Measurements from ENCODE around the gene ZNF48.
A peak's percentile ranks its signal among the peaks of the same experiment; 100 is the strongest.

ZNF48 gene

DNA sequence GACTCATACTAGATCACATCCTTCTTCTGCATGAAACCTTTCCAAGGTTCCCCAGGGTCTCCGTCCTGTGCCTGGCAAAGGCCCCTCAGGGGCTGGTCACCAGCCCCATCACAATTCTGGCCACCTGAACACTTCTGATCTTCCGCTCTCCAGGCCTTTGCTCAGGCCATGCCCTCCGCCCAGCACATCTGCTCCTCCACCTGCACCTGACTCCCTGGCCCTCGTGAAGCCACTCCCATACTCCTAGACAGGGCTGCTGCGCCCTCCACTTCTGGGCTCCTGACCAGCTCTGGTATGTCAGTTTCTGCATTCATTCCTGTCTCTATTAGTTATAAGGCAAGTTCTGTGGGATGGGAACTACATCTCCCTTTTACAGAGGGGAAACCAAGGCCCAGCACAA is 22.5 kb upstream of the ZNF48 start:
- no peak overlapping the region for H2BK120ac ChIP-seq (ENCODE audit: low read depth, low read length)
- no peak overlapping the region for H3K18ac ChIP-seq (ENCODE audit: low read length)
- no peak for DNase-seq
- H3K27ac ChIP-seq (ENCODE audit: low read depth, low read length), result no peak overlapping the region
- H3K79me2 ChIP-seq (ENCODE audit: control insufficient read depth, insufficient read depth, low read length), result peaks cover 19% of the 10 kb centered on the region
- peaks cover 19% of the 10 kb centered on the region for H3K4me1 ChIP-seq (ENCODE audit: control insufficient read depth, low read depth, low read length)
- H3K79me1 ChIP-seq (ENCODE audit: low read length), result peaks cover 16% of the 10 kb centered on the region
- no peak overlapping the region for H3K4me3 ChIP-seq (ENCODE audit: low read length)
- no CpG with 5 or more reads among the region's 5 CpGs for WGBS (ENCODE audit: extremely low coverage, insufficient coverage, low lambda C conversion rate)
- no peaks in the 10 kb centered on the region for H3K36me3 ChIP-seq (ENCODE audit: control insufficient read depth, insufficient read depth, low read length)
- no peak overlapping the region for H2BK5ac ChIP-seq (ENCODE audit: low read length)
- H3K4ac ChIP-seq (ENCODE audit: low read depth, low read length), result no peak overlapping the region
- H3K9ac ChIP-seq (ENCODE audit: low read length), result no peak overlapping the region
- no peak overlapping the region for H4K8ac ChIP-seq (ENCODE audit: low read depth, low read length)
- H2AK5ac ChIP-seq (ENCODE audit: low read length), result no peak overlapping the region
- no peak overlapping the region for H4K5ac ChIP-seq (ENCODE audit: low read length)
- H2BK15ac ChIP-seq (replicated peaks; ENCODE audit: low read depth), result no peak overlapping the region
- no peak overlapping the region for H3K4me2 ChIP-seq (ENCODE audit: low read length)
- no peak overlapping the region for H3K56ac ChIP-seq (ENCODE audit: low read length)
- no peak overlapping the region for H3K23ac ChIP-seq (ENCODE audit: low read length)
- H3K27me3 ChIP-seq (ENCODE audit: insufficient read depth, low read length, poor library complexity), result no peaks in the 10 kb centered on the region

DNA sequence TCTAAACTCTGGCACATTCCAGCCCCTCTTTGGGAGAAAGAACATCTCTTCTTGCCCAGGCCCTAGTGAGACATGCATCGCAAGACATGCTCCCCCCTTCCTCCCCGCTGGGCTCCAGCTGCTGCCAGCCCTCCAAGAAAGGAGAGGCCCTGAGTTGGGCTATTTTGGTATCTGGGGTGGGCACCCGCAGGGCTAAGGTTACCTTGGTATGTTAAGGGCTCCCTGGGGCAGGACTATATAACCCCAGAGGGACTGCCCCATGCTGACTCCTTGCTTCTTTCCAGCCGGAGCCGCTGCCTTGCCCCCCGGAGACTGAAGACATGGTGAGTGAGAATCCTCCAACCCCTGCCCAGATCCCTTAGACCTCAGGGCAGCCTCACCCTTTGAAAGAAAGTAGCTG is 20.7 kb upstream of the ZNF48 start, which contains the start of gene MYL11:
Gene MYL11, plus strand, starts transcription at position 265 of the 400 bp plus-strand sequence. Its CDS starts 56 bp downstream, at position 321.
- no CpG with 5 or more reads among the region's 6 CpGs for WGBS (ENCODE audit: extremely low coverage, insufficient coverage, low lambda C conversion rate)
- no peak within 1 kb of the TSS for H3K27ac ChIP-seq (ENCODE audit: low read depth, low read length)
- DNase-seq, result no peak

DNA sequence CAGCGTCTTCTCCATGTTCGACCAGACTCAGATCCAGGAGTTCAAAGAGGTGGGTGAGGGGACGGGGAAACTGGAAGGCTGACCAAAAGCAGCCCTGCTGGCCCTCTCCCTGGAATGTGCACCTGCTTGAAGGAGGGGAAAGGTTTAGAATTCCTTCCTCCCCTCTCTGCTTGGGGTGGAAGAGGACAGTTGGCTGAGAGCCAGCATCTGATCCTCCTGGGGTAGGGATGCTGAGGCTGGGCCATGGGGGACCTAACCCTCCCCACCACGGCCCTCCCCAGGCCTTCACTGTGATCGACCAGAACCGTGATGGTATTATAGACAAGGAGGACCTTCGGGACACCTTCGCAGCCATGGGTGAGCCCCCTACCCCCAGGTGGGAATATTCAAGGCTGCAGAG is 19.4 kb upstream of the ZNF48 start:
- no CpG with 5 or more reads among the region's 8 CpGs for WGBS (ENCODE audit: extremely low coverage, insufficient coverage, low lambda C conversion rate)

More for the DNA sequence above, 20.7 kb upstream of the ZNF48 start, which contains the start of gene MYL11:
- Histone ChIP-seq H3K23ac (ENCODE audit: low read length) (no peak within 1 kb of the TSS), H4K8ac (ENCODE audit: low read depth, low read length) (no peak within 1 kb of the TSS), H2BK120ac (ENCODE audit: low read depth, low read length) (no peak within 1 kb of the TSS), H3K36me3 (ENCODE audit: control insufficient read depth, insufficient read depth, low read length) (no peaks in the 10 kb centered on the region), H4K5ac (ENCODE audit: low read length) (no peak within 1 kb of the TSS), H3K4me3 (ENCODE audit: low read length) (no peak within 1 kb of the TSS), H3K4me1 (ENCODE audit: control insufficient read depth, low read depth, low read length) (peaks cover 6% of the 10 kb centered on the region), H2BK5ac (ENCODE audit: low read length) (no peak within 1 kb of the TSS), H2AK5ac (ENCODE audit: low read length) (no peak within 1 kb of the TSS), H3K9ac (ENCODE audit: low read length) (no peak within 1 kb of the TSS), H3K56ac (ENCODE audit: low read length) (peak within 1 kb of the TSS; percentile 25), H3K79me1 (ENCODE audit: low read length) (no peaks in the 10 kb centered on the region), H2BK15ac (replicated peaks; ENCODE audit: low read depth) (no peak within 1 kb of the TSS), H3K4ac (ENCODE audit: low read depth, low read length) (no peak within 1 kb of the TSS), H3K18ac (ENCODE audit: low read length) (no peak within 1 kb of the TSS), H3K4me2 (ENCODE audit: low read length) (no peak within 1 kb of the TSS), H3K79me2 (ENCODE audit: control insufficient read depth, insufficient read depth, low read length) (peaks cover 1% of the 10 kb centered on the region), H3K27me3 (ENCODE audit: insufficient read depth, low read length, poor library complexity) (no peaks in the 10 kb centered on the region)

DNA sequence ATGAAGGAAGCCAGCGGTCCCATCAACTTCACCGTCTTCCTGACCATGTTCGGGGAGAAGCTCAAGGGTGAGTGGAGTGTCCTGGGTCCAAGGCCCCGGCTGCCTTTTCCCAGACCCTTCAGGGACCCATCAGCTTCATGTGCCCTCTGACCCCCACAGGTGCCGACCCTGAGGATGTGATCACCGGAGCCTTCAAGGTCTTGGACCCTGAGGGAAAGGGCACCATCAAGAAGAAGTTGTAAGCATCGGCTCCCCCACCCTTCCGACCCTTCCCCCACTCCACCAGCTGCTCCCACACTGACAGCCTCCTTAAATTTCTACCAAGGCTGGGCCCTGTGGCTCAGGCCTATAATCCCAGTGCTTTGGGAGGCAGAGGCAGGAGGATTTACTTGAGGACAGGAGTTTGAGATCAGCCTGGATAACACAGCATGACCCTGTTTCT is 18.7 kb upstream of the ZNF48 start:
- H3K27me3 ChIP-seq (ENCODE audit: insufficient read depth, low read length, poor library complexity), result no peaks in the 10 kb centered on the region
- H3K27ac ChIP-seq (ENCODE audit: low read depth, low read length), result no peak overlapping the region
- H4K8ac ChIP-seq (ENCODE audit: low read depth, low read length), result no peak overlapping the region
- H2BK15ac ChIP-seq (replicated peaks; ENCODE audit: low read depth), result no peak overlapping the region
- no peak overlapping the region for H3K9ac ChIP-seq (ENCODE audit: low read length)
- DNase-seq, result no peak
- no peaks in the 10 kb centered on the region for H3K79me2 ChIP-seq (ENCODE audit: control insufficient read depth, insufficient read depth, low read length)
- no peak overlapping the region for H3K4me2 ChIP-seq (ENCODE audit: low read length)
- no peak overlapping the region for H2BK120ac ChIP-seq (ENCODE audit: low read depth, low read length)
- WGBS (ENCODE audit: extremely low coverage, insufficient coverage, low lambda C conversion rate), result no CpG with 5 or more reads among the region's 8 CpGs
- no peak overlapping the region for H3K56ac ChIP-seq (ENCODE audit: low read length)
- H3K36me3 ChIP-seq (ENCODE audit: control insufficient read depth, insufficient read depth, low read length), result no peaks in the 10 kb centered on the region
- no peak overlapping the region for H3K4ac ChIP-seq (ENCODE audit: low read depth, low read length)
- peaks cover 4% of the 10 kb centered on the region for H3K4me1 ChIP-seq (ENCODE audit: control insufficient read depth, low read depth, low read length)
- H3K4me3 ChIP-seq (ENCODE audit: low read length), result no peak overlapping the region
- H3K18ac ChIP-seq (ENCODE audit: low read length), result no peak overlapping the region
- no peak overlapping the region for H4K5ac ChIP-seq (ENCODE audit: low read length)
- H3K23ac ChIP-seq (ENCODE audit: low read length), result no peak overlapping the region
- no peaks in the 10 kb centered on the region for H3K79me1 ChIP-seq (ENCODE audit: low read length)
- no peak overlapping the region for H2BK5ac ChIP-seq (ENCODE audit: low read length)
- H2AK5ac ChIP-seq (ENCODE audit: low read length), result no peak overlapping the region

More for the DNA sequence above, 19.4 kb upstream of the ZNF48 start:
- Histone ChIP-seq H3K4me3 (ENCODE audit: low read length) (no peak overlapping the region), H2BK5ac (ENCODE audit: low read length) (no peak overlapping the region), H3K56ac (ENCODE audit: low read length) (peak overlapping the region; percentile 25), H3K27me3 (ENCODE audit: insufficient read depth, low read length, poor library complexity) (no peaks in the 10 kb centered on the region), H3K23ac (ENCODE audit: low read length) (no peak overlapping the region), H3K4me2 (ENCODE audit: low read length) (no peak overlapping the region), H4K5ac (ENCODE audit: low read length) (no peak overlapping the region), H3K79me1 (ENCODE audit: low read length) (no peaks in the 10 kb centered on the region), H3K36me3 (ENCODE audit: control insufficient read depth, insufficient read depth, low read length) (no peaks in the 10 kb centered on the region), H3K4me1 (ENCODE audit: control insufficient read depth, low read depth, low read length) (peaks cover 6% of the 10 kb centered on the region), H3K4ac (ENCODE audit: low read depth, low read length) (no peak overlapping the region), H2BK15ac (replicated peaks; ENCODE audit: low read depth) (no peak overlapping the region), H3K18ac (ENCODE audit: low read length) (no peak overlapping the region), H3K9ac (ENCODE audit: low read length) (no peak overlapping the region), H3K27ac (ENCODE audit: low read depth, low read length) (no peak overlapping the region), H2AK5ac (ENCODE audit: low read length) (no peak overlapping the region), H4K8ac (ENCODE audit: low read depth, low read length) (no peak overlapping the region), H3K79me2 (ENCODE audit: control insufficient read depth, insufficient read depth, low read length) (no peaks in the 10 kb centered on the region), H2BK120ac (ENCODE audit: low read depth, low read length) (no peak overlapping the region)
- DNase-seq, result no peak

DNA sequence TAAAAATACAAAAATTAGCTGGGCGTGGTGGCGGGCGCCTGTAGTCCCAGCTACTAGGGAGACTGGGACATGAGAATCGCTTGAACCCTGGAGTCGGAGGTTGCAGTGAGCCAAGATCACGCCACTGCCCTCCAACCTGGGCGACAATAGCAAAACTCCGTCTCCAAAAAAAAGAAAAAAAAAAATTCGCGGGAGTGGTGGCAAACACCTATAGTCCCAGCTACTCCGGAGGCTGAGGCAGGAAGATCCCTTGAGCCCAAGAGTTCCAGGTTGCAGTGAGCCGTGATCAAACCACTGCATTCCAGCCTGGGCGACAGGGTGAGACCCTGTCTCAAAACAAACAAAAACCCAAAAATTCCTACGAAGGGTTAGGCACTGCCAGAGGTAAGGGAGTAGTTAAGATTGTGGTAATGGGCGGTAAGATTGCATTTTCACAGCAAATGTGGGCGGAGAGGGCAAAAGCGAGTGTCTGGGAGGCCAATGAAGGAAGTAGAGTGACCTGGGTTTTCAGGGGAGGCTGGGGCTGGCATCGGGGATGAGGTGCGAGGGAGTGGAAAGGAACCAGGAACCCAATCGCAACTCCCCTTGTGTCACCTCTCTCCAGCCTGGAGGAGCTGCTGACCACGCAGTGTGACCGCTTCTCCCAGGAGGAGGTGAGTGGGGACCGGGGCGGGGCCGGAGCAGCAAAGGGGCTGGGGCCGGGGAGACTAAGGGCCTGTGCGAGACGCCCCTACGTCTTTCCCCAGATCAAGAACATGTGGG is 18.0 kb upstream of the ZNF48 start:
- Histone ChIP-seq H3K23ac (ENCODE audit: low read length) (no peak overlapping the region), H2BK15ac (replicated peaks; ENCODE audit: low read depth) (no peak overlapping the region), H3K36me3 (ENCODE audit: control insufficient read depth, insufficient read depth, low read length) (no peaks in the 10 kb centered on the region), H3K4me2 (ENCODE audit: low read length) (peak overlapping the region; percentile 15), H2BK5ac (ENCODE audit: low read length) (peak overlapping the region; percentile 3), H3K56ac (ENCODE audit: low read length) (peak overlapping the region; percentile 95), H3K18ac (ENCODE audit: low read length) (peak overlapping the region; percentile 62), H4K5ac (ENCODE audit: low read length) (peak overlapping the region; percentile 63), H3K9ac (ENCODE audit: low read length) (peak overlapping the region; percentile 85), H3K79me2 (ENCODE audit: control insufficient read depth, insufficient read depth, low read length) (no peaks in the 10 kb centered on the region), H2BK120ac (ENCODE audit: low read depth, low read length) (no peak overlapping the region), H2AK5ac (ENCODE audit: low read length) (no peak overlapping the region), H3K27ac (ENCODE audit: low read depth, low read length) (peak overlapping the region; percentile 99), H3K27me3 (ENCODE audit: insufficient read depth, low read length, poor library complexity) (no peaks in the 10 kb centered on the region), H4K8ac (ENCODE audit: low read depth, low read length) (peak overlapping the region; percentile 84), H3K79me1 (ENCODE audit: low read length) (no peaks in the 10 kb centered on the region), H3K4ac (ENCODE audit: low read depth, low read length) (peak overlapping the region; percentile 46), H3K4me1 (ENCODE audit: control insufficient read depth, low read depth, low read length) (peaks cover 3% of the 10 kb centered on the region), H3K4me3 (ENCODE audit: low read length) (no peak overlapping the region)
- DNase-seq, result peak; percentile 75
- WGBS (ENCODE audit: extremely low coverage, insufficient coverage, low lambda C conversion rate), result no CpG with 5 or more reads among the region's 29 CpGs
